Upper lobe of left lung (tissue), 6 donors: Measurements from ENCODE around the gene SHISA7. TPM values are rescaled to one million over a fixed set of nuclear protein-coding genes. Genes with fewer than 3 reads are reported as not detected.
A peak's percentile ranks its signal among the peaks of the same experiment; 100 is the strongest.

ENCODE experiments used
- ATAC-seq, 2 donors: fragments of 200-7000 bp; cut with Tn5 transposase; one replicate each; pipeline ENCODE4 v1.9.1; 2022; ENCODE audit warnings: mild to moderate bottlenecking in 2 of 2, moderate library complexity in 2 of 2; ENCODE audit not compliant: low FRiP score in 2 of 2
- DNase-seq, 2 donors: peaks; one replicate each; pipeline ENCODE4 v3.0.0-alpha.2; 2019 to 2020
- H3K27ac ChIP-seq, 4 donors: fragments of 200-600 bp; sonication (generic); one replicate each; pipeline ENCODE4 v1.5.1; 2016 to 2019
- H3K27me3 ChIP-seq, 4 donors: fragments of 200-600 bp; sonication (generic); one replicate each; pipeline ENCODE4 v1.5.1; 2017 to 2019
- H3K36me3 ChIP-seq, 4 donors: fragments of 200-600 bp; sonication (generic); one replicate each; pipeline ENCODE4 v1.5.1; 2016 to 2019
- H3K4me1 ChIP-seq, 4 donors: fragments of 200-600 bp; sonication (generic); one replicate each; pipeline ENCODE4 v1.5.1; 2018 to 2019
- H3K4me3 ChIP-seq, 4 donors: fragments of 200-600 bp; sonication (generic); one replicate each; pipeline ENCODE4 v1.5.1; 2017 to 2019; ENCODE audit warnings: mild to moderate bottlenecking in 2 of 4, moderate library complexity in 1 of 4
- H3K9me3 ChIP-seq, 4 donors: fragments of 200-600 bp; sonication (generic); one replicate each; pipeline ENCODE4 v1.5.1; 2018 to 2019
- EP300 ChIP-seq, 4 donors: sonication (generic); formaldehyde crosslinking; IDR thresholded peaks; one replicate each; pipeline ENCODE4 v1.5.1; 2017; ENCODE audit warnings: antibody characterized with exemption in 4 of 4, control low read depth in 2 of 4
- POLR2A ChIP-seq, 4 donors: fragments of 450-650 bp; IDR thresholded peaks; one replicate each; pipeline ENCODE4 v1.5.1; 2016 to 2017; ENCODE audit warnings: antibody characterized with exemption in 4 of 4, mild to moderate bottlenecking in 2 of 4
- POLR2AphosphoS5 ChIP-seq, 2 donors: sonication (generic); formaldehyde crosslinking; IDR thresholded peaks; one replicate each; pipeline ENCODE4 v1.5.1; 2017; ENCODE audit warnings: antibody characterized with exemption in 2 of 2
- WGBS, 2 donors: methylation state at CpG; one replicate each; pipeline ENCODE4 v1.1.5; 2017 to 2018; 5-methylcytosine and 5-hydroxymethylcytosine counted together
- total RNA-seq, 6 donors: library from RNA; depleted of rRNA in 4 of 6; stranded (reverse); fragments of >200 nt in 4 of 6; gene quantifications; one replicate each; pipeline versions ENCODE4 v1.1.0 to v1.2.1, GENCODE V29; 2016 to 2021
- TF ChIP-seq, protein P1 (sequence below), 6 experiments: fragments of 450-650 bp in 4 of 6; fragments of 200-600 bp in 2 of 6; sonication (generic) in 2 of 6; IDR thresholded peaks; one replicate each; pipeline ENCODE4 v1.5.1; 2016 to 2019; ENCODE audit warnings: antibody characterized with exemption in 6 of 6
- donor health status: DM: no; HTN: no; CAD: no; lungs with moderate emphysema.
- donor health status: DM: no; HTN: yes; CAD: no; lungs with severe emphysema.

SHISA7 gene
- total RNA-seq, 6 donors from 2014 or later: not detected

DNA sequence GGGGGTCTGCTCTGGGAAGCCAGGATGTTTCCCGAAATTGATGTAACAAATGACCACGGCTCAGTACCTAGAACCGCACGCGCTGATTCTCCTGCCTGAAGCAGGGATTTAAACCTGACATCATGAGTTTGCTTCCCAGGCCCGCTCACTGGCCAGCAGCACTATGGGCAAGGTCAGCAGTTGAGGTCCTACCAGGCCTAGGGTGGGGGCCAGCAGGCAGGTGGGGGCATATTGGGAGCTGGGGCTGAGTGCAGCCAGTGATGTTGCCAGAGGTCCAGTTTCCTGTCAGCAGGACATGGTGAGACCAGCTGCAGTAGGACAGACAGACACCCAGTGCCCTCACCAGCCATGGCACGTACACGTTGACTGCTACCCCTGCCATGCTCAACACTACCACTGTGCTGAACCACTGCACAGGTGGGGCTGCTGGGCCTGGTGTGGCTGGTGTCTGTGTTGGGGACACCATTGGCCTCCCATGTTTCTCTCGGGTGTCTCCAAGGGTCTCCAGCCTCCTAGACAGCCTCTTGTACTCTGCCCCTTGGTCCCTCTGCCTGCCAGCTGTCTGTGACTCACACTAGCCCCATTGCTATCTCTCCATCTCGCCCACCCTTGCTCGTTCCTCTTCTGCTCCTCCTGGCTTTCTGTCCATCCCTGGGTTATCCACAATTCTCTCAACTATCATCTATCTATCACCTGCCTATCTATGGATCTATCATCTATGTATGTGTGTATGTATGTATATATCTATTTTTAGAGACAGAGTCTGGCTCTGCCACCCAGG, 22.6 kb upstream of the SHISA7 start:
- WGBS, 2 donors: 72 to 80% methylated on average over 11 of the region's 11 CpGs
- H3K36me3 ChIP-seq: no peaks in the 10 kb centered on the region
- peak in 1 of 2 donors; percentile 16 for DNase-seq
- no peak overlapping the region for H3K27ac ChIP-seq
- H3K9me3 ChIP-seq: no peaks in the 10 kb centered on the region
- no peak overlapping the region for H3K4me3 ChIP-seq
- TF ChIP-seq, protein P1, sequence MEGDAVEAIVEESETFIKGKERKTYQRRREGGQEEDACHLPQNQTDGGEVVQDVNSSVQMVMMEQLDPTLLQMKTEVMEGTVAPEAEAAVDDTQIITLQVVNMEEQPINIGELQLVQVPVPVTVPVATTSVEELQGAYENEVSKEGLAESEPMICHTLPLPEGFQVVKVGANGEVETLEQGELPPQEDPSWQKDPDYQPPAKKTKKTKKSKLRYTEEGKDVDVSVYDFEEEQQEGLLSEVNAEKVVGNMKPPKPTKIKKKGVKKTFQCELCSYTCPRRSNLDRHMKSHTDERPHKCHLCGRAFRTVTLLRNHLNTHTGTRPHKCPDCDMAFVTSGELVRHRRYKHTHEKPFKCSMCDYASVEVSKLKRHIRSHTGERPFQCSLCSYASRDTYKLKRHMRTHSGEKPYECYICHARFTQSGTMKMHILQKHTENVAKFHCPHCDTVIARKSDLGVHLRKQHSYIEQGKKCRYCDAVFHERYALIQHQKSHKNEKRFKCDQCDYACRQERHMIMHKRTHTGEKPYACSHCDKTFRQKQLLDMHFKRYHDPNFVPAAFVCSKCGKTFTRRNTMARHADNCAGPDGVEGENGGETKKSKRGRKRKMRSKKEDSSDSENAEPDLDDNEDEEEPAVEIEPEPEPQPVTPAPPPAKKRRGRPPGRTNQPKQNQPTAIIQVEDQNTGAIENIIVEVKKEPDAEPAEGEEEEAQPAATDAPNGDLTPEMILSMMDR (IDR thresholded peaks at IDR 0.05): no peak
- TF ChIP-seq POLR2AphosphoS5 (IDR thresholded peaks at IDR 0.05): no peak
- TF ChIP-seq EP300 (IDR thresholded peaks at IDR 0.05): no peak
- TF ChIP-seq POLR2A (IDR thresholded peaks at IDR 0.05): no peak
- peaks cover 18 to 24% (median 20%) of the 10 kb centered on the region in 4 donors for H3K4me1 ChIP-seq
- no peak for ATAC-seq
- H3K27me3 ChIP-seq: no peaks in the 10 kb centered on the region

DNA sequence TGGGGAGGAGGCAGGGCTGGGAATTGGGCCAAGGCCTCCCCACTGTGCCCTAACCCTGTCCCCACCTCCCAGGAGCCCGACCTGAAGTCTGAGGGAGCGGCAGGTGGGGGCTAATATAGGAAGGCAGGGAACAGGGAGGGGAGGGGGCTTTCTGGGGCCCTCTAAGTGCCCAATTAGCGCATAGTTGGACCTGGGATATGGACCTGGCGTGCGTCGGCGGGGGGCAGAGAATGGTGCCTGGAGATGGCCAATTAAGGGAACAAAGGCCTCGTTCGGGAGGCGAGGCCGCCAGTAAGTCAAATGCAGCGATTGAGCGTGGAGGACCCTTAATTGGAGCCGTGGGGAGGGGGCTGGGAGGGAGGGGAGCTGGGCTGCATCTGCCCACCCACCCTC, 21.6 kb upstream of the SHISA7 start, which contains the start of gene C19orf85:
TSS of gene C19orf85 (minus strand) at position 90 of the 393 bp plus-strand sequence. CDS start 197 bp downstream, outside the sequence.
- 78 to 87% methylated on average over 12 to 14 of the region's 14 CpGs for WGBS, 2 donors

DNA sequence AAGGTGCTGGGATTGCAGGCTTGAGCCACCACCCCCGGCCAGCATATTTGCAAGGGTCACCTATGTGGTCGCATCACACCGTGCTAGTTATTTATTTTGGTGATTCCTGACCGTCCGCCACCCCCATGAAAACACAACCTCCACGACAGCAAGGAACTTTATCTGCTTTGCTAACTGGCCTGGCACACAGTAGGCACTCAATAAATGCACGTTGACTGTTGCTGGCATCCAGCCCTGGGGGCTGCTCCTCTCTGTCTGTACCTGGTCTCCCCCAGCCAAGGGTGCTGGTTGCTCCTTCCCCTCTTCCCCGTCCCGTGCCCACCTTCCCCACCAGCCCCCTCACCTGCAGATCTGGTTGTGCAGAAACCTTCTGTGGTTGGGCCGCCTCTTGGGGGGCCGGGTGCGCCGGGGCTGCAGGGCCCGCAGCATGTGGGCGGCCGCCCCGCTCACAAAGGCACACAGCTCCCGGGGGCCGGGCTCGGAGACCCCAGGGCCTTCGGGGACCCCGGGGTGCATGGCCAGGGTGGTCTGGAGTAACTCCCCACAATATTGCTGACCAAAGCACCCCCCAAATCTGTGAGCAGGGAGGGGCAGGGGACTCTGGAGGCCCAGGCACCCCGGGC, 21.1 kb upstream of the SHISA7 start:
- no peak for ATAC-seq
- Histone ChIP-seq H3K27ac (no peak overlapping the region), H3K36me3 (no peaks in the 10 kb centered on the region), H3K4me1 (peaks cover 30 to 35% (median 33%) of the 10 kb centered on the region in 4 donors), H3K9me3 (no peaks in the 10 kb centered on the region), H3K4me3 (no peak overlapping the region), H3K27me3 (no peaks in the 10 kb centered on the region)
- no peak for TF ChIP-seq POLR2AphosphoS5 (IDR thresholded peaks at IDR 0.05)
- TF ChIP-seq, protein P1 (IDR thresholded peaks at IDR 0.05): no peak
- no peak for TF ChIP-seq EP300 (IDR thresholded peaks at IDR 0.05)
- no peak for TF ChIP-seq POLR2A (IDR thresholded peaks at IDR 0.05)
- WGBS, 2 donors: 56 to 76% methylated on average over 9 to 21 of the region's 23 CpGs
- peak in 1 of 2 donors; percentile 79 for DNase-seq

More for the DNA sequence above, 21.6 kb upstream of the SHISA7 start, which contains the start of gene C19orf85:
- no peaks in the 10 kb centered on the region for H3K36me3 ChIP-seq
- DNase-seq (no peak), ATAC-seq (no peak)
- no peaks in the 10 kb centered on the region for H3K27me3 ChIP-seq
- H3K4me1 ChIP-seq: peaks cover 27 to 34% (median 29%) of the 10 kb centered on the region in 4 donors
- TF ChIP-seq POLR2A (IDR thresholded peaks at IDR 0.05) (no peak), POLR2AphosphoS5 (IDR thresholded peaks at IDR 0.05) (no peak), EP300 (IDR thresholded peaks at IDR 0.05) (no peak)
- TF ChIP-seq, protein P1 (IDR thresholded peaks at IDR 0.05): no peak
- no peak within 1 kb of the TSS for H3K4me3 ChIP-seq
- H3K9me3 ChIP-seq: no peaks in the 10 kb centered on the region
- no peak within 1 kb of the TSS for H3K27ac ChIP-seq

DNA sequence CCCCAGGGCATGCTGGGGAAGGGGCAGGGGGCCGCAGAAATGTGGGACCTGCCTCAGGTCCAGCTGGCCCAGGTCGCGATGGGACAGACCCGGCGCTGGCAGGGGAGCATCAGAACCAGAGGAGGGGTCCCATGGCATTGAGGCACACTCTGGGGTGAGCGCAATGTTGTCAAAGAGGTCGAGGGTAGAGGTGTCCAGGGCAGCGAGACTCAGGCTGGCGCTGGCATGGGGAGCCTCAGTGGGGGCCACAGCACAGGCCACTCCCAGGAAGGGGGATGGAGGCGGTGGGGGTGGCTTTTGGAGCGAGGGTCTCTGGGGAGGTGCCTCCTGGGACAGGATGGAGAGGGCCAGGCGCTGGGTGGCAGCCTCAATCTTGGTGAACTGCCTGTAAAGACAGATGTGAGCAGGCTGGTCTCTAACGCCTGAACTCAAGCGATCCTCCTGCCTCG, 20.5 kb upstream of the SHISA7 start:
- no peak overlapping the region for H3K27ac ChIP-seq
- TF ChIP-seq POLR2AphosphoS5 (IDR thresholded peaks at IDR 0.05) (no peak), EP300 (IDR thresholded peaks at IDR 0.05) (no peak), POLR2A (IDR thresholded peaks at IDR 0.05) (no peak)
- TF ChIP-seq, protein P1 (IDR thresholded peaks at IDR 0.05): no peak
- ATAC-seq (no peak), DNase-seq (no peak)
- no peak overlapping the region for H3K4me3 ChIP-seq
- H3K4me1 ChIP-seq: peaks cover 30 to 35% (median 33%) of the 10 kb centered on the region in 4 donors
- no peaks in the 10 kb centered on the region for H3K27me3 ChIP-seq
- H3K36me3 ChIP-seq: no peaks in the 10 kb centered on the region
- WGBS, 2 donors: 78 to 82% methylated on average over 8 to 12 of the region's 15 CpGs
- no peaks in the 10 kb centered on the region for H3K9me3 ChIP-seq
